HepG2 (cell line): ENCODE measurements around the gene SNIP1. TPM values are rescaled to one million over a fixed set of nuclear protein-coding genes. Genes with fewer than 3 reads are reported as not detected.
A peak's percentile ranks its signal among the peaks of the same experiment; 100 is the strongest.

ENCODE experiments used
- EP300 ChIP-seq, 3 experiments: sonication (generic) in 1 of 3; formaldehyde crosslinking in 1 of 3; IDR thresholded peaks; 2 replicates each; pipeline versions ENCODE4 v1.5.1 to v1.6.1; 2011 to 2020; ENCODE audit warnings: low read depth in 2 of 3, low read length in 2 of 3, borderline replicate concordance in 1 of 3, improper control_type of control experiment in 1 of 3, mild to moderate bottlenecking in 1 of 3, missing genetic modification reagents in 1 of 3, moderate library complexity in 1 of 3
- MATR3 ChIP-seq: sonication (generic); formaldehyde crosslinking; IDR thresholded peaks from 2 replicates; pipeline ENCODE4 v1.4.0; 2020; ENCODE audit warnings: missing genetic modification reagents
- PAX8 ChIP-seq: sonication (generic); formaldehyde crosslinking; IDR thresholded peaks from 2 replicates; pipeline ENCODE4 v1.8.0; 2022; ENCODE audit warnings: mild to moderate bottlenecking, missing genetic modification reagents, borderline replicate concordance
- SMC3 ChIP-seq: IDR thresholded peaks from 2 replicates; pipeline ENCODE4 v1.6.1; 2011; ENCODE audit warnings: low read length, improper control_type of control experiment
- XRCC5 ChIP-seq: fragments of 200-400 bp; formaldehyde crosslinking; optimal IDR thresholded peaks from 2 replicates; pipeline ENCODE3; 2017; ENCODE audit warnings: mild to moderate bottlenecking, low read length
- ZNF121 ChIP-seq: sonication (generic); formaldehyde crosslinking; IDR thresholded peaks from 2 replicates; pipeline ENCODE4 v1.5.0; 2020; ENCODE audit warnings: mild to moderate bottlenecking, missing genetic modification reagents
- ZNF136 ChIP-seq: sonication (generic); formaldehyde crosslinking; IDR thresholded peaks from 2 replicates; pipeline ENCODE4 v1.8.1; 2022; ENCODE audit warnings: low read depth, mild to moderate bottlenecking, moderate library complexity, missing genetic modification reagents
- ZNF44 ChIP-seq: sonication (generic); formaldehyde crosslinking; IDR thresholded peaks from 2 replicates; pipeline ENCODE4 v1.5.1; 2020; ENCODE audit warnings: mild to moderate bottlenecking, missing genetic modification reagents
- ZNF484 ChIP-seq: sonication (generic); formaldehyde crosslinking; IDR thresholded peaks from 2 replicates; pipeline ENCODE4 v1.5.1; 2020; ENCODE audit warnings: mild to moderate bottlenecking, low read depth, missing genetic modification reagents, borderline replicate concordance
- ZNF530 ChIP-seq: sonication (generic); formaldehyde crosslinking; IDR thresholded peaks from 2 replicates; pipeline ENCODE4 v1.5.0; 2020; ENCODE audit warnings: low read depth, mild to moderate bottlenecking, missing genetic modification reagents
- ZNF557 ChIP-seq: sonication (generic); formaldehyde crosslinking; IDR thresholded peaks from 2 replicates; pipeline ENCODE4 v1.4.0; 2020; ENCODE audit warnings: missing genetic modification reagents
- ZNF782 ChIP-seq: sonication (generic); formaldehyde crosslinking; IDR thresholded peaks from 2 replicates; pipeline ENCODE4 v1.4.0; 2020; ENCODE audit warnings: missing genetic modification reagents, mild to moderate bottlenecking, borderline replicate concordance
- polyA plus RNA-seq, 8 experiments: library from polyadenylated mRNA; depleted of rRNA in 3 of 8; stranded (reverse) in 7 of 8; unstranded in 1 of 8; fragments of >200 nt; fragmentation: Illumina TruSeq in 4 of 8; extraction: Trizol in 4 of 8; gene quantifications; 2 replicates each; pipeline versions ENCODE4 v1.2.1 to v1.2.3, GENCODE V29; 2011 to 2016; ENCODE audit warnings: low read depth in 4 of 8, missing spikeins in 1 of 8, mixed read lengths in 1 of 8; ENCODE audit not compliant: insufficient read depth in 1 of 8
- total RNA-seq, 5 experiments: library from RNA; depleted of rRNA; stranded (reverse); fragments of >200 nt; fragmentation: Illumina TruSeq; extraction: Trizol; gene quantifications; 2 replicates each; pipeline ENCODE4 v1.2.3, GENCODE V29; 2016; ENCODE audit warnings: low read depth in 1 of 5
- TF ChIP-seq, protein P1 (sequence below): sonication (generic); formaldehyde crosslinking; IDR thresholded peaks from 2 replicates; pipeline ENCODE4 v1.8.0; 2022; ENCODE audit warnings: missing genetic modification reagents, mild to moderate bottlenecking, moderate library complexity, borderline replicate concordance
- TF ChIP-seq, protein P2 (sequence below): sonication (generic); formaldehyde crosslinking; IDR thresholded peaks from 2 replicates; pipeline ENCODE4 v1.4.0; 2020; ENCODE audit warnings: missing genetic modification reagents
- TF ChIP-seq, protein P3 (sequence below): sonication (generic); formaldehyde crosslinking; conservative IDR thresholded peaks from 2 replicates; pipeline ENCODE4 v1.4.0; 2020; ENCODE audit warnings: missing genetic modification reagents
- TF ChIP-seq, protein P4 (sequence below): sonication (generic); formaldehyde crosslinking; IDR thresholded peaks from 2 replicates; pipeline ENCODE4 v1.4.0; 2020; ENCODE audit warnings: missing genetic modification reagents, borderline replicate concordance

Gene SNIP1
- total and polyA plus RNA-seq, 2 of the 13 experiments (the other 11 are each of a cell fraction or from before 2014, with no cell fraction given): 5.5 to 11.2 TPM

DNA sequence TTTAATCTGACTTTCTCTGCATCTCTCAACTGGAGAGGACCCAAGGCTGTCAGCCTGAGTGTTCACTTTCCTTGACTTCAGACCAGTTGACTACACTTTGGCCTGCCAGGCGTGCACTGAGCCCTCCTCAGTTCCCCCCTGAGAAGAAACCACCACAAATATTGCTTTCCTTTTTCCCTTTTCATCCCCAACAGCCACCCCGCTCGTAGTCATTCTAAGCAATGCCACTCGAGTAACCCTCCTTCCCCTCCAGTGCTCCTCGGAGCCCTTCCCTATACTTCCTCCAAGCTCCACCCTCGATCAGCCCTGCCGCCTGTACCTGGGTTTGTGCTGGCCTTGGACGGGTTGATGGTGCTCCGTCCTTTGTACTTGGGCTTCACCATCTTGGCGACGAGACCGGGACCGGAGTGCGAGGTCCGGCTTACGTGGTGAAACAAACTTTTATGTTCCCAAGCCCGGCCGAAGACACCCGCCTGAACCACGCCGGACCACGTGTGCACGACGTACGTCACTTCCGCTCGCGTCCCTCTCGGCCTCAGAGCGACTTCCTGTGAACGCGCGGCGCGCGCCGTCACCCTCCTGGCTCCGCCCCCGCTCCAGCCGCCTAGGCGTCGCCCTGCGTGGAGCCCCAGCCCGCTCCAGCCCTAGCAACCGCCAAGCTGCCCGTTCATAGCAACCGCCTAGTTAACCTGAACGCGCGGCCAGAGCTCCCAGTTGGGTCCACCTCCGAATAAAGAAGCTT, 41.5 kb upstream of the SNIP1 start, which contains the start of gene GNL2 (continued):
- TF ChIP-seq, protein P1, sequence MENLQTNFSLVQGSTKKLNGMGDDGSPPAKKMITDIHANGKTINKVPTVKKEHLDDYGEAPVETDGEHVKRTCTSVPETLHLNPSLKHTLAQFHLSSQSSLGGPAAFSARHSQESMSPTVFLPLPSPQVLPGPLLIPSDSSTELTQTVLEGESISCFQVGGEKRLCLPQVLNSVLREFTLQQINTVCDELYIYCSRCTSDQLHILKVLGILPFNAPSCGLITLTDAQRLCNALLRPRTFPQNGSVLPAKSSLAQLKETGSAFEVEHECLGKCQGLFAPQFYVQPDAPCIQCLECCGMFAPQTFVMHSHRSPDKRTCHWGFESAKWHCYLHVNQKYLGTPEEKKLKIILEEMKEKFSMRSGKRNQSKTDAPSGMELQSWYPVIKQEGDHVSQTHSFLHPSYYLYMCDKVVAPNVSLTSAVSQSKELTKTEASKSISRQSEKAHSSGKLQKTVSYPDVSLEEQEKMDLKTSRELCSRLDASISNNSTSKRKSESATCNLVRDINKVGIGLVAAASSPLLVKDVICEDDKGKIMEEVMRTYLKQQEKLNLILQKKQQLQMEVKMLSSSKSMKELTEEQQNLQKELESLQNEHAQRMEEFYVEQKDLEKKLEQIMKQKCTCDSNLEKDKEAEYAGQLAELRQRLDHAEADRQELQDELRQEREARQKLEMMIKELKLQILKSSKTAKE (CRISPR knock-in tag): no peak; the same call in 1 of the 2 replicates
- TF ChIP-seq EP300 (IDR thresholded peaks at IDR 0.05; ENCODE audit: low read depth in 2 of 2, low read length in 2 of 2) (peak in 1 of 2 experiments; percentile 43; a peak in 1 of 4 replicates), EP300 (CRISPR knock-in tag; IDR thresholded peaks at IDR 0.05; ENCODE audit: borderline replicate concordance) (peak; percentile 25; the same call in 1 of the 2 replicates), PAX8 (peak; percentile 83; the same call in 1 of the 2 replicates), XRCC5 (peak; percentile 45), ZNF557 (0 out of 2 replicates have a peak, but pooled peaks have one; percentile 49), ZNF782 (CRISPR knock-in tag) (no peak), SMC3 (no peak), ZNF44 (CRISPR knock-in tag) (no peak), ZNF136 (CRISPR knock-in tag) (no peak), ZNF530 (CRISPR knock-in tag) (no peak), ZNF484 (CRISPR knock-in tag) (no peak), ZNF121 (CRISPR knock-in tag) (no peak), MATR3 (CRISPR knock-in tag) (no peak)
- TF ChIP-seq, protein P2, sequence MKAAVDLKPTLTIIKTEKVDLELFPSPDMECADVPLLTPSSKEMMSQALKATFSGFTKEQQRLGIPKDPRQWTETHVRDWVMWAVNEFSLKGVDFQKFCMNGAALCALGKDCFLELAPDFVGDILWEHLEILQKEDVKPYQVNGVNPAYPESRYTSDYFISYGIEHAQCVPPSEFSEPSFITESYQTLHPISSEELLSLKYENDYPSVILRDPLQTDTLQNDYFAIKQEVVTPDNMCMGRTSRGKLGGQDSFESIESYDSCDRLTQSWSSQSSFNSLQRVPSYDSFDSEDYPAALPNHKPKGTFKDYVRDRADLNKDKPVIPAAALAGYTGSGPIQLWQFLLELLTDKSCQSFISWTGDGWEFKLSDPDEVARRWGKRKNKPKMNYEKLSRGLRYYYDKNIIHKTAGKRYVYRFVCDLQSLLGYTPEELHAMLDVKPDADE (CRISPR knock-in tag): no peak
- TF ChIP-seq, protein P3, sequence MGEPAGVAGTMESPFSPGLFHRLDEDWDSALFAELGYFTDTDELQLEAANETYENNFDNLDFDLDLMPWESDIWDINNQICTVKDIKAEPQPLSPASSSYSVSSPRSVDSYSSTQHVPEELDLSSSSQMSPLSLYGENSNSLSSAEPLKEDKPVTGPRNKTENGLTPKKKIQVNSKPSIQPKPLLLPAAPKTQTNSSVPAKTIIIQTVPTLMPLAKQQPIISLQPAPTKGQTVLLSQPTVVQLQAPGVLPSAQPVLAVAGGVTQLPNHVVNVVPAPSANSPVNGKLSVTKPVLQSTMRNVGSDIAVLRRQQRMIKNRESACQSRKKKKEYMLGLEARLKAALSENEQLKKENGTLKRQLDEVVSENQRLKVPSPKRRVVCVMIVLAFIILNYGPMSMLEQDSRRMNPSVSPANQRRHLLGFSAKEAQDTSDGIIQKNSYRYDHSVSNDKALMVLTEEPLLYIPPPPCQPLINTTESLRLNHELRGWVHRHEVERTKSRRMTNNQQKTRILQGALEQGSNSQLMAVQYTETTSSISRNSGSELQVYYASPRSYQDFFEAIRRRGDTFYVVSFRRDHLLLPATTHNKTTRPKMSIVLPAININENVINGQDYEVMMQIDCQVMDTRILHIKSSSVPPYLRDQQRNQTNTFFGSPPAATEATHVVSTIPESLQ: no peak
- TF ChIP-seq, protein P4, sequence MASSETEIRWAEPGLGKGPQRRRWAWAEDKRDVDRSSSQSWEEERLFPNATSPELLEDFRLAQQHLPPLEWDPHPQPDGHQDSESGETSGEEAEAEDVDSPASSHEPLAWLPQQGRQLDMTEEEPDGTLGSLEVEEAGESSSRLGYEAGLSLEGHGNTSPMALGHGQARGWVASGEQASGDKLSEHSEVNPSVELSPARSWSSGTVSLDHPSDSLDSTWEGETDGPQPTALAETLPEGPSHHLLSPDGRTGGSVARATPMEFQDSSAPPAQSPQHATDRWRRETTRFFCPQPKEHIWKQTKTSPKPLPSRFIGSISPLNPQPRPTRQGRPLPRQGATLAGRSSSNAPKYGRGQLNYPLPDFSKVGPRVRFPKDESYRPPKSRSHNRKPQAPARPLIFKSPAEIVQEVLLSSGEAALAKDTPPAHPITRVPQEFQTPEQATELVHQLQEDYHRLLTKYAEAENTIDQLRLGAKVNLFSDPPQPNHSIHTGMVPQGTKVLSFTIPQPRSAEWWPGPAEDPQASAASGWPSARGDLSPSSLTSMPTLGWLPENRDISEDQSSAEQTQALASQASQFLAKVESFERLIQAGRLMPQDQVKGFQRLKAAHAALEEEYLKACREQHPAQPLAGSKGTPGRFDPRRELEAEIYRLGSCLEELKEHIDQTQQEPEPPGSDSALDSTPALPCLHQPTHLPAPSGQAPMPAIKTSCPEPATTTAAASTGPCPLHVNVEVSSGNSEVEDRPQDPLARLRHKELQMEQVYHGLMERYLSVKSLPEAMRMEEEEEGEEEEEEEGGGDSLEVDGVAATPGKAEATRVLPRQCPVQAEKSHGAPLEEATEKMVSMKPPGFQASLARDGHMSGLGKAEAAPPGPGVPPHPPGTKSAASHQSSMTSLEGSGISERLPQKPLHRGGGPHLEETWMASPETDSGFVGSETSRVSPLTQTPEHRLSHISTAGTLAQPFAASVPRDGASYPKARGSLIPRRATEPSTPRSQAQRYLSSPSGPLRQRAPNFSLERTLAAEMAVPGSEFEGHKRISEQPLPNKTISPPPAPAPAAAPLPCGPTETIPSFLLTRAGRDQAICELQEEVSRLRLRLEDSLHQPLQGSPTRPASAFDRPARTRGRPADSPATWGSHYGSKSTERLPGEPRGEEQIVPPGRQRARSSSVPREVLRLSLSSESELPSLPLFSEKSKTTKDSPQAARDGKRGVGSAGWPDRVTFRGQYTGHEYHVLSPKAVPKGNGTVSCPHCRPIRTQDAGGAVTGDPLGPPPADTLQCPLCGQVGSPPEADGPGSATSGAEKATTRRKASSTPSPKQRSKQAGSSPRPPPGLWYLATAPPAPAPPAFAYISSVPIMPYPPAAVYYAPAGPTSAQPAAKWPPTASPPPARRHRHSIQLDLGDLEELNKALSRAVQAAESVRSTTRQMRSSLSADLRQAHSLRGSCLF (CRISPR knock-in tag): no peak
